HG02852 (cell line): ENCODE measurements around the gene GRID2.
"Not testable (repeated sequence)": the region's sequence is repeated elsewhere in the genome, so short reads cannot be mapped to it uniquely, and the experiment has no call there.

Experiments used
- ATAC-seq: cut with Tn5 transposase; IDR thresholded peaks from one replicate; pipeline ENCODE4 v1.9.1; 2021; ENCODE audit warnings: mild to moderate bottlenecking, moderate library complexity; ENCODE audit not compliant: unreplicated experiment

GRID2 gene

DNA sequence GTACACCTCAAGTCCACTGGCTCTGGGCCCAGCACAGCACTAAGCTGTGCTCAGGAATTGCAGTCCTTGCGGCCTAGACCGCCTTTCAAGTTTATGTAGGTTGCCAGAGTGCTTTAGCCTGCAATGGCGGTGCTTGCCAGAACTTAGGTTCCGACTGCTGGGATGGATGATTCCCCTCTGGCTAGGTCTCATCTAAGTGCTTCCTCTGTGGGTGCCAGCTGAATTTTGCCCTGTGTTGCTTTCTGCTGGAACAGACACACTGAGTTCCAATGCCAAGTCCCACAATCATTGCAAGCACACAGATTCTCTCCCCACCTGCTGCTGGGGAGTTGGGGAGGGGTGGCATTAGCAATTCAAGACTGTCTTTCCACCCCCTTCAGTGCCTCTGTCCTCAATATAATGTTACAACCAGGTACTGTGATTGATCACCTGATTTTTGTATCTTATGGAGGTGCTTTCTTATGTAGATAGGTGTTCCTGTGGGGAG, 129.5 kb downstream of the GRID2 start:
- no peak for ATAC-seq

DNA sequence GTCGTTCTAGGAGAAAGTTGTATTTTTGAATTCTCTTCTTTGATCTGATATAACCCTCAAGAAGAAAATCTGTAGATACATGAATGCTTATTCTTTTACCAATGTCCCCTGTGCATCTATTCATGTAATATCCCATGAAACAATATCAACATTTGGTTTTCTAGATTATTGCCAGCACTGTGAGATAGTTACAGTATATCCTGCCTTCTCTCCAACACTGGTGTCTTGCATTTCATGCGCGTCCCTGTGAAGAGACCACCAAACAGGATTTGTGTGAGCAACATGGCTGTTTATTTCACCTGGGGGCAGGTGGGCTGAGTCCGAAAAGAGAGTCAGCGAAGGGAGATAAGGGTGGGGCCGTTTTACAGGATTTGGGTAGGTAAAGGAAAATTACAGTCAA, 135.0 kb downstream of the GRID2 start:
- not testable (repeated sequence) for ATAC-seq

DNA sequence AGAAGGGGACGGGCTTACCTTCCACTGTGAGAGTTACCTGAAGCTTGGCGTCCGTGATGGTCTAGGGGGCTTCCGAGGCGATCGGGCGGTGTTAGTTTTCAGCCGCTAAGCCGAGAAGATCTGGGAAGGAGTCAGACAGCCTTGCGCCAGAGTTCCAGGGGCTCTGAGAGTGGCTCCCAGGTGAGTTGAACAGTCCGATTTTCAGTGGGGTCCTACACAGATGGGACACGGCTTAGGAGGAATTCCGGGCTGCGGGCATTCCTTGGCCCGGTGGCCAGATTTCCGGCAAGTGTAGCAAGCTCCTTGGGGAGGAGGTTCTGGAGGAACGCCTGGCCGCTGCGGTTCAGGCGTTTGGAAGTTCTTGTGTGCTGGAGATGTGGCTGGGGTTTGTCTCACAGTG, 138.4 kb downstream of the GRID2 start:
- not testable (repeated sequence) for ATAC-seq

DNA sequence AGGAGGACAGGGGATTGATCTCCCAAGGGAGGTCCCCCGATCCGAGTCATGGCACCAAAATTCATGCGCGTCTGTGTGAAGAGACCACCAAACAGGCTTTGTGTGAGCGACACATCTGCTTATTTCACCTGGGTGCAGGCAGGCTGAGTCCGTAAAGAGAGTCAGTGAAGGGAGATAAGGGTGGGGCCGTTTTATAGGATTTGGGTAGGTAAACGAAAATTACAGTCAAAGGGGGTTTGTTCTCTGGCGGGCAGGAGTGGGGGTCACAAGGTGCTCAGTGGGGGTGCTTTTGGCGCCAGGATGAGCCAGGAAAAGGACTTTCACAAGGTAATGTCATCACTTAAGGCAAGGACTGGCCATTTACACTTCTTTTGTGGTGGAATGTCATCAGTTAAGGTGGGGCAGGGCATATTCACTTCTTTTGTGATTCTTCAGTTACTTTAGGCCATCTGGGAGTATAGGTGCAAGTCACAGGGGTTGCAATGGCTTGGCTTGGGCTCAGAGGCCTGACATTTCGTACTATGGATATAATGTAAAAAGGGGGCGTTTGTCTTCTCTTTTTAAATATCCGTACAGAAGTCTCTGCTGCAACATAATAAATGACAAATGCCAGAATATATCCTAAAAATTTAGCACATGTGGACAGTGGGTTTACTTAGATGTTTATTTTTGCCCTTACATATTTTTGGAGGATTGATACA, 140.5 kb downstream of the GRID2 start:
- ATAC-seq: not testable (repeated sequence)

DNA sequence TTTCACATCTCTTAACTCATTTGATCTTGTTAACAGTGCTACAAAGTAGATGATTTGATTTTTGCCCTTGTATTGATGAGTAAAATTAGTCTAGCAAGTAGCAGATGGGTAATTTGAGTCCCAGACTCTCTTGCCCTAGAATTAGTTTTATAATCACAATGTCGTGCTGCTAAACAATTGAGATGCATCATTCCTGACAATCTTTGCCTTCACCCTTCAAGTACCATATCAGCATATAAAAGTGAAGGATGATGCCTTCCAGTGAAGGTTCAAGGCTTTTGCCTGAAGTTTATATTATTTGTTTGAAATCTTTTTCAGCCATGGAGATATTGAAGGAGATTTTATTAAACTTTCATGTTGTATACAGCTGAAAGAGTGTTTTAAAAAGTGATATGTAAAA, 141.4 kb downstream of the GRID2 start:
- no peak for ATAC-seq

DNA sequence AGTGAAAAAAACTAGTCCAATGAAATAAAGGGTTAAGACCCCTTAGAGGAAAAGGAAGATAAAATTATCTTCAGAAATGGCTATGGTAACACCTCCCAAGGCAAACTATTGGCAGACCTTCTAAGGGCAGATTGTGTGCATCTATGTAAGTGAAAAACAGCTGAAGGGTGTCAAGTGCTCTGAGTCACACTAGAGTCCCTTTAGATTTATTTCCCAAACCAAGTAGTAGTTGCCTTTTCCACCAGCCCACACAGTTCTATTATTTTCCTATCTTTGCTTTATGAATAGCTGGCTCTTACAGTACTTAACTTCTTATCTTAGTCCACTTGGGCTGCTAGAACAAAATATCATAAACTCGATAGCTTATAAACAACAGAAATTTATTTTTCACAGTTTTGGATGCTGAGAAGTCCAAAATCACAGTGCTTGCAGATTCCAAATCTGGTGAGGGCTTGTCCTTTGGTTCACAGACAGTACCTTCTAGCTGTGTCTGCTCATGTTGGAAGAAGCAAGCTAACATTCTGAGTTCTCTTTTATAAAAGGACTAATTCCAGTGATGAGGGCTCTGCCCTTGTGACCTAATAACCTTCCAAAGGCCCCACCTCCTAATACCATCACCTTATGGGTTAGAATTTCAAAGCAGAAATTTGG, 143.6 kb downstream of the GRID2 start:
- ATAC-seq: no peak

DNA sequence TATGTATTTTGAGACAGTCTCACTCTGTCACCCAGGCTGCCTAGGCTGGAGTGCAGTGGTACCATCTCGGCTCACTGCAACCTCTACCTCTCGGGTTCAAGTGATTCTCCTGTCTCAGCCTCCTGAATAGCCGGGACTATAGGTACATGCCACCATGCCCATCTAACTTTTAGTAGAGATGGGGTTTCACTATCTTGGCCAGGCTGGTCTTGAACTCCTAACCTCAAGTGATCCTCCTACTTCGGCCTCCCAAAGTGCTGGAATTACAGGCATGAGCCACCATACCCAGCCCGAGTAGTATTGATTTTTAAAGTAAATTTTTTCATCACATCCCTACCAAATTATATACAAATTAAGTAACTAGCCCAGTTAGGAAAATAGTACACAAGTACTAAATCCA, 144.4 kb downstream of the GRID2 start:
- ATAC-seq: not testable (repeated sequence)

DNA sequence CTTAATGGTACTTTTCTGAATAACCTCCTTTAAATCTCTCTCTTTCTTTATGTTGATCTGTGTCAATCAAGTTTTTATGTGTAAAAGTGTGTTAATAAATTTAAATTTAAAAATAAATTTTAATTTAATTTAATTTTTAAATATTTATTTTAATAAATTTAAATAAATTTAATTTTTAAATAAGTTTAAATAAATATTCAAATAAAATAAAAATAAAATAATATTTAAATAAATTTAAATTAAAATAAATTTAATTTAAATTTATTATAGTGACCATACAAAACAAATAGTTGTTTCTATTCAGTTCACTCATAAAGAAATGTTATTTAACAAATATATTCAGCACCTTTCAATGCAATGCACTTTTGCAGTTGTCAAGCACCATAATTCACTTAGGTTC, 146.9 kb downstream of the GRID2 start:
- no peak for ATAC-seq

DNA sequence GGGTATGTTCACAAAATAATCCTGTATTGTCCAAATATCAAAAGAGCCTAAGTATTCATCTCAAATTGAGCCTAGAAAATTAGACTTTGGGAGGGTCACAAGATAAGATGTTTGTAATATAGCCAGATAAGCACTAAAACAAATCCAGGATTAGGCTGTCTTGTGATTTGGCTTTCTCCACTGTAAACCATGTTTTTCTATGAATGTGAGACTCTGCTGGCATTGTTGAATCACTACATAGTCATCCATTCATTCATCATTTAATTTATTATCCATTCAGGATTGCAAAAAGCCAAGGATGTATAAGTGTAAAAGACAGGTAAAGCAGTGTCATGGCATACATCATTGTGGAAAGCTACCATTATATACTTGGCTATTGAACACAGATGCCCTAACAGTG, 148.0 kb downstream of the GRID2 start:
- no peak for ATAC-seq

DNA sequence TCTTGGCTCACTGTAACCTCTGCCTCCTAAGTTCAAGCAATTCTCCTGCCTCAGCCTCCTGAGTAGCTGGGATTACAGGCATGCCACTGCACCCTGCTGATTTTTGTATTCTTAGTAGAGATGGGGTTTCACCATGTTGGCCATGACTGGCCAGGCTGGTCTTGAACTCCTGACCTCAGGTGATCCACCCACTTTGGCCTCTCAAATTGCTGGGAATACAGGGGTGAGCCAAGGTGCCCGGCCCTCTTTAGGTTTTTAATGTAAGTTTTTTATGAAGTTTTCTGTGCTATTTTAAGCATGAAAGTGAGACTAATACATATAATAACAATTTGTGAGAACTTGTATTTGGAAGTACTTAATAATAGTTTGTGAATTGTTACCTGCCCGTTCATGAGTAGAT, 148.6 kb downstream of the GRID2 start:
- not testable (repeated sequence) for ATAC-seq

DNA sequence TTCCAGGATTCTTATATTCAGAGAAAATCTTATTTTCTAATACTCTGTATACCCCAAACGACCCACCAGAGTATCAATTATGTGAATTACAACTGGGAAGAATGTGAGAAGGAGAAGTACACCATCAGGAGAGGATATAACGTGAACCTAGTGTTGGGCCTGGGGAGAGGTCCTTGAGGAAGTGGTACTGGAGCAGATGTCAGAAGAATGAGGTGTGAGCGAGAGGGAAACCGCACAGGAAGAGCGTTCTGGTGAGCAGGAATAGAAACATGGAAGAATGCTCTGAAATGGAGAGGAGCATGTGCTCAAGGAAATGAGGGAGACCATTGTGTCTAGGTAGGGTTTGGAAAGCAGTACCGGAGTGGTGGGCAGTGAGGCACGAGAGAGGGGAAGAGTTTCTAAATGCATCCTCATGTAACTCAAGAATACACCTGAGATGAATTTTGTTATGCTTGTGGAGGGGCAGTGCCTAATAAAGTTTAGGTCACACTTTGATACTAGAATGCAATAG, 151.6 kb downstream of the GRID2 start:
- no peak for ATAC-seq

DNA sequence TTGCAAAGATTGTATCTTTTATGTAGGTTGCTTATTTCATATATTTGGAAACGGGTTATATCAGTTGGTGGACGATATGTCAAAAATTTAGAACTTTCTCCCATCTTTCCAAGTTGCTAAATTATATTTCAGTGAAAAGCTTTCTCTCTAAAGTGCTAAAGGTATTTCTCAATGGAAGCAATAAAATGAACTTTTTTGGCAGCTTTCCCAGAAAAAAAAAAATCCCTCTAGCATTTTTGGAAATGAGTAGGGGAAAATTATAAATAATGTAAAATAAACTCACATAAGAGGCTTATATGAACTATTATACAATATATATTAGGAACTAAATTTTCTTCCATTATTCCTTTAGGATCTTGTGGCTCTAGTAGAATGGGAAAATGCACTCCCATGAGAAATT, 152.2 kb downstream of the GRID2 start:
- ATAC-seq: no peak

DNA sequence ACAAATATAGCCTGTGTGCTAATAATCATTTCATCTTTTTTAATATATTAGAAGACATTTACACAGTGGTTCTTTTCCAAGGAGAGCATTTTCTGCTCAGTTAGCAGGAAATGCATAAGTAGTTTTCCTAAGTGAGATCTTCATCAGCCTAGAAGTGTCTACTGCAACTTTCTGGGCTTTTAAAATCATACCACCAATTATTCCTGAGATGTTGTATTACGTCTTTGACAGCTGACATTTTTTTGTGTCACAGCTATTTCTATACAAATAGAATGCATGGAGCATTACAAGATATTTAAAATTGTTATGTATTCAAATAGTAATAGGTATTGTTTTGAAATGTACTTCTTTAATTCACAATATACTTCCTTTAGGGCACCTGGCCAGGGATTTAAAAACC, 158.0 kb downstream of the GRID2 start:
- ATAC-seq: no peak

DNA sequence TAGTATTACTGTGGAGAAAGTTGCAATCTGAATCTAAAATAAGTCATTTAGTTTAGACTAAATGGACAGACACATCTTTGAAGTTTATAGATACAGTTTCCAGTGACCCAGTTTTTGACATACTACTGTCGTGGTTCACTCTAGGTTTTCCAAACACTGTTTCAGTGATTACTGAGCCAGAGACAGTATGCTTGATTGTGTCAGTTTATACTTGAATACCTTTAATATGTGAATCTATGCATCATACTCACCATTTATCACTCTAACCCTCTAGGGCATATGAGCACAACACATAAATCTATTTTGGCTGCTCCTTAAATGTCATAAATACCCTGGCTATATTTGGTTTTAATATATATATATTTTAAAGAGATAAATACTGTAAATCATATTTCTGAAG, 173.5 kb downstream of the GRID2 start:
- ATAC-seq: no peak

DNA sequence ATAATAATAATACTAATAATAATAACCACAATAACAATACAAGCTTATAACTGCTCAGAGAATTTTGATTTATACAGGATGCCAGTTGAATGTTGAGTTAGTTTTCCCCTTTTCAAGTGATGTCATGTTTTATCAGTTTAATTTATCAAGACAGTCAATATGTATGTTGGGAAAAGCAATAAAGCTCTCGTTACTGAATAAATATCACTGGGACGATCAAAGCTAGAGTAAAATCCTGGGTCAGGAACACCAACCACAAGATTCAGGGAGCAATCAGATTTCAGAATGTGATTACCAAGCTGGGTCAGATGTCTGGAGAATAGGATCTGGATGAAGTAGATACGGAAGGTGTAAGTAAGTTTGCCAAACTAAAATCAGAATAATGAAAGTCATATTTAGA, 179.6 kb downstream of the GRID2 start:
- no peak for ATAC-seq

DNA sequence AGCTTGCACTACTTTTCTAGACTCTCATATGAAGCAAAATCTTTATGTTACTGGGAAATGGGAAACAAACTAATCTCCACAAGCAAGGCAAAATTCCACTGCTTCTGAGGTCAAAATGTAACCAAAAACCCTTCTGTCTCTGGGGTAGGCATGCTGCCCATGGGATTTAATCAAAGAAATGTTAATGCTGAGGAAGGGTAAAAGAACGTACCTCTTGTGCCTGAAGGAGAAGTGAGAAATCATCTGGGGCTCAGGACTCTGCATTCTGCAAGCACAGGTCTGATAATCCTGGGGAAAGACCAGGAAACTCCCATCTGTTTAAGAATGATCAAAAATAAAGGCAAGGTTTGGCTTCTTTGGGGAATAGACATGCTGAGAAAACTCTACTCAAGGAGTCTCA, 184.7 kb downstream of the GRID2 start:
- no peak for ATAC-seq

DNA sequence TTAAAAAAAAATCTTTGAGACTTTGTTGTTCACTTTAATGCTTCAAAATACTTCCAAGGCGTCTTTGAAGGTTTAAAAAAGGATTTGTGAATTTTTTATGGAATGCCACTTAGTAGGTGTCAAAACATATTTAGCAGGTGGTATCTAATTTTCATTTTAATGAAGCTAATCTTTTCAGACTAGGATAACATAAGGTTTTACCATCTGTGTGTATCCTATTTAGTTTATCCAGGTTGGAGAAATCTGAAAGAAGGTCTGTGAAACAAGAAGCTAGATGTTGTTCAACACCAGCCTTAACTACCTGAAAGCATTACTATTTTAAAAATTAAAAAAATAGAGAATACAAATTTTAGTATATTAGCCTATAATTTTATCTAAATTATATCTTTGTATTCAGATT, 193.4 kb downstream of the GRID2 start:
- no peak for ATAC-seq

DNA sequence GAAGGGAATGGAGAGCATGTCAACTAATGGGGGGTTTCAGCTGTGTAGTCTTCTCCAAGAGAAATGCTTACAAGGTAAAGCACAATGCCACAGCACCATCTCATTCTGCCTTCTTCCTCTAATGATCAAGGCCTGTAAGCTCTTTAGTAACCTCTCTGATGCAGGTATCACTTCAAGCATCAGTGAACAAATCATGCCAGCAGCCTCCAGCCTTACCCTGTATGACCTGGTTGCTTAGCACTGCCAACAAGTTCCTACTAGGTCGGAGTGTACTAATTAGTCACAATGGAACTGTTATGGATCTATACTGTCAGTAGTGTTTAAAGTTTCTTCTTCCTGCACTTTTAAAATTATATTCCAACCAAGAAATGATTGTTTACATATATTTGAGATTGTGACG, 197.7 kb downstream of the GRID2 start:
- ATAC-seq: no peak

DNA sequence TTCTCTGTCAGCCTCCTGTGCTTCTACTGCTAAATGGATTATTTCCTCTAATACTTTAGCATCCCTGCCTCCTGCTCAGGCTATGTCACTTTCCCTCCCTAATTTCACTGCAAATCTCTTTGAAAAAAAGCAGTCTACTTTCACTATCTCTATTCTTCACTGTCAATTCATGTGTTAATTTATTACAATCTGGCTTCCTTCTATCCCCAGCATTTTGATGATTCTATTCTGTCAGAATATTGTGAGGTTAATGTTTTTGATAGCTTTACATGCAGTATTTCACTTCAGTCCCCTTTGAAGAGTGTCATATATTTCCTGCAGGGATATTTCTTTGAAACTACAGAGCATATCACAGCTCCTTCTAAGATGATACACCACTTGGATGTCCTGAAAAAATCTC, 203.2 kb downstream of the GRID2 start:
- ATAC-seq: no peak

DNA sequence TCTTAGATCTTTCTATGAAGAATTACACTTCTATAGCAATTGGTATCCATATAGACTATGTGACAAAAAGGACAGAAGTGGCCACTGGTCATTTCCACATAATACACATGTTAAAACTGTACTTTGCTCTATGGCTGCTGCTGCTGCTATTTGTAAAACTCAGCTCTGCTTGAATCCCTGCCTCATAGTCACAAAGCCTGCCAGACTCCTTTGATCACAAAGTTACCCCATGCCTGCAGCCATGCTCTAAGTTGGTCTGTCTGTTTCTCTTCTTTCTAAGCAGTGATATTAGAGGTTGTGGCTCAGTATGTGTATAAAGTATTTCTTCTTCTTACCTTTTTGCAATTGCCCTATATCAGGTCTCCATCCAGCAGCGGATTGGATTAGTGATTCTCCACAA, 210.9 kb downstream of the GRID2 start:
- no peak for ATAC-seq

DNA sequence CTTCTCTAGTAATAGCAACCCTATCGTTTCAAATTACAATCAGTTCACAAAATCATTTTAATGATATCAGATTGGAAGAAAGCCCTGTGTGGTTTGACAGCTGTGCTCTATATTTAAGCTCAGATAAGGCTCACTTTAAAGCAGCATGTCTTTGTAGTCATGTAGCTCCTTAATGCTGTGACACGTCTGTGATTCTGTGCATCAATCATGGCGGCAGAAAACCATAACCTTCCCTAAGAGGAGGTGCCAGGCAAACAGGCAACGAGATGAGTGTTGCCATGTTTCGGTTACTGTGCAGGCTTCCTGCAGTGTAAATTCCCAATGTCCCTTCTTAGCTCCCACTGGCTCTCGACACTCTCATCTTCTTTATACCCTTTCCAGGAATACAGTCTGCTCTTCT, 212.7 kb downstream of the GRID2 start:
- no peak for ATAC-seq

DNA sequence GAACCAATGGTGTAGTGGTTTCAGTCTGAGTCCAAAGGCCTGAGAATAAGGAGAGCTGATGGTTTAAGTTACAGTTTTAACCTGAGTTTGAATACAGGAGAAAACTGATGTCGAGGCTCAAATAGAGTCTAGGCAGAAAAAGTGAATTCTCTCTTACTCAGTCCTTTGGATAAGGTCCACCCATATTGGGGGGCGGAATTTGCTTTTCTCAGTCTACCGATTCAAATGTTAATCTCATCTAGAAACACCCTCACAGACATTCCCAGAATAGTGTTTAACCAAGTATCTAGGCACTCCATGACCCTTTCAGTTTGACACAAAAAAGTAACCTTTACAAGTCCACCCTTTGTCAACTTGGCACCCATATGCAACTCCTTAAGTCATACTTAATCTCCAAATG, 216.0 kb downstream of the GRID2 start:
- ATAC-seq: no peak

DNA sequence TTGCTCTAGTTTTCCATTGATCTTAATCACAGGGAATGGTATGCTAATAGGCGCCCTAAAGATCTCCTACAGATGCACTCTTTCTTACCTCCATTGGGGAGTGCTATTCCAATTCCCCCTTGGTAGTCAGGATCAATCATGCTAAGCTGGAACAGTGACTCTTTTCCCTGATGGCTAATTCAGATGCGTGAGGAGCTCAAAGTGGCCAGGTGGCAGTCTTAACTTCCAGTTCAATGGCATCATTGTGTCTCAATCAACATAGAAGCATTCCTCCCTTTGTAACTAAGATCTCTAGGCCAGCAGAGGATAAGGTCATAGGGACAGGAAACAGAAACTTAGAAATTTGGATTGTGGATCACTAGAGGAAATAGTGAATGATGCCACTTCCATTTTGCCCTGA, 216.8 kb downstream of the GRID2 start:
- no peak for ATAC-seq
